Breast epithelium (tissue), 4 donors: ENCODE data around the gene ARHGEF12. TPM values are rescaled to one million over a fixed set of nuclear protein-coding genes. Genes with fewer than 3 reads are reported as not detected.

ENCODE experiments used
- DNase-seq, 2 donors: peaks; one replicate each; pipeline ENCODE4 v3.0.0-alpha.2; 2019; ENCODE audit warnings: low spot score in 2 of 2
- H3K27ac ChIP-seq, 2 donors: fragments of 200-600 bp; sonication (generic) in 1 of 2; one replicate each; pipeline ENCODE4 v1.5.1; 2016 to 2019; ENCODE audit warnings: mild to moderate bottlenecking in 1 of 2
- H3K27me3 ChIP-seq, 2 donors: fragments of 200-600 bp; sonication (generic) in 1 of 2; one replicate each; pipeline versions ENCODE4 v1.5.1 to v1.6.0; 2017 to 2019; ENCODE audit warnings: control low read depth in 1 of 2, mild to moderate bottlenecking in 1 of 2
- H3K36me3 ChIP-seq: fragments of 200-600 bp; one replicate; pipeline ENCODE4 v1.5.1; 2019
- H3K4me1 ChIP-seq, 2 donors: fragments of 200-600 bp; sonication (generic); one replicate each; pipeline ENCODE4 v1.5.1; 2016 to 2019; ENCODE audit warnings: control low read depth in 1 of 2
- H3K4me3 ChIP-seq, 3 donors: fragments of 200-600 bp; sonication (generic); 1 replicate in 2 of 3; 2 replicates in 1 of 3; pipeline ENCODE4 v1.5.1; 2016 to 2019; ENCODE audit warnings: mild to moderate bottlenecking in 3 of 3, moderate library complexity in 2 of 3
- H3K9me3 ChIP-seq, 2 donors: fragments of 200-600 bp; sonication (generic) in 1 of 2; one replicate each; pipeline ENCODE4 v1.5.1; 2016 to 2019; ENCODE audit warnings: control low read depth in 1 of 2
- POLR2A ChIP-seq: fragments of 450-650 bp; IDR thresholded peaks from one replicate; pipeline ENCODE4 v1.6.1; 2016; ENCODE audit warnings: antibody characterized with exemption, mild to moderate bottlenecking, moderate library complexity
- POLR2AphosphoS5 ChIP-seq, 3 donors: sonication (generic); formaldehyde crosslinking; IDR thresholded peaks; one replicate each; pipeline ENCODE4 v1.6.1; 2017; ENCODE audit warnings: antibody characterized with exemption in 3 of 3
- intact Hi-C: fragments of 100-400 bp; cut with DNase I; formaldehyde crosslinking; loops from one replicate; pipeline ENCODE4 v1.15.1; 2023; ENCODE audit warnings: low total_unique reads
- total RNA-seq, 3 donors: library from RNA; depleted of rRNA; stranded (reverse); fragments of >200 nt; gene quantifications; one replicate each; pipeline ENCODE4 v1.1.0, GENCODE V29; 2016
- TF ChIP-seq, protein P1 (sequence below), 3 donors: fragments of 450-650 bp; IDR thresholded peaks; one replicate each; pipeline ENCODE4 v1.5.1; 2016 to 2017; ENCODE audit warnings: antibody characterized with exemption in 3 of 3, mild to moderate bottlenecking in 3 of 3, moderate library complexity in 3 of 3

Gene ARHGEF12
- total RNA-seq, 3 donors from 2014 or later, result 83.4 to 192 (median 145) TPM

DNA sequence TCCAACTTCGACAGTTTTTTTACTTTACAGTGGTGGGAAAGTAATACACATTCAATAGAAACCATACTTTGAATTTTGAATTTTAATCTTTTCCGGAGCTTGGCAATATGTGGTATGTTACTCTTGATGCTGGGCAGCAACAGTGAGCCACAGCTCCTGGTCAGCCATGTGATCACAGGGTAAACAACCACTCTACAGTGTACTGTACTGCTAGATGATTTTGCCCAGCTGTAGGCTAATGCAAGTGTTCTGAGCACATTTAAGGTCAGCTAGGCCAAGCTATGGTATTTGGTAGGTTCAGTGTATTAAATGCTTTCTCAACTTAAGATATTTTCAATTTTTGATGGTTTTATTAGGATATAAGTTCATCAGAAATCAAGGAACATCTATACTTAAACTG is 126.6 kb downstream of the ARHGEF12 start:
- H3K9me3 ChIP-seq, result no peaks in the 10 kb centered on the region
- intact Hi-C loops, result no loop called here
- TF ChIP-seq POLR2AphosphoS5 (IDR thresholded peaks at IDR 0.05) (no peak), POLR2A (no peak)
- TF ChIP-seq, protein P1, sequence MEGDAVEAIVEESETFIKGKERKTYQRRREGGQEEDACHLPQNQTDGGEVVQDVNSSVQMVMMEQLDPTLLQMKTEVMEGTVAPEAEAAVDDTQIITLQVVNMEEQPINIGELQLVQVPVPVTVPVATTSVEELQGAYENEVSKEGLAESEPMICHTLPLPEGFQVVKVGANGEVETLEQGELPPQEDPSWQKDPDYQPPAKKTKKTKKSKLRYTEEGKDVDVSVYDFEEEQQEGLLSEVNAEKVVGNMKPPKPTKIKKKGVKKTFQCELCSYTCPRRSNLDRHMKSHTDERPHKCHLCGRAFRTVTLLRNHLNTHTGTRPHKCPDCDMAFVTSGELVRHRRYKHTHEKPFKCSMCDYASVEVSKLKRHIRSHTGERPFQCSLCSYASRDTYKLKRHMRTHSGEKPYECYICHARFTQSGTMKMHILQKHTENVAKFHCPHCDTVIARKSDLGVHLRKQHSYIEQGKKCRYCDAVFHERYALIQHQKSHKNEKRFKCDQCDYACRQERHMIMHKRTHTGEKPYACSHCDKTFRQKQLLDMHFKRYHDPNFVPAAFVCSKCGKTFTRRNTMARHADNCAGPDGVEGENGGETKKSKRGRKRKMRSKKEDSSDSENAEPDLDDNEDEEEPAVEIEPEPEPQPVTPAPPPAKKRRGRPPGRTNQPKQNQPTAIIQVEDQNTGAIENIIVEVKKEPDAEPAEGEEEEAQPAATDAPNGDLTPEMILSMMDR (IDR thresholded peaks at IDR 0.05), result no peak
- H3K27me3 ChIP-seq, result no peaks in the 10 kb centered on the region
- no peaks in the 10 kb centered on the region for H3K4me1 ChIP-seq
- no peak for DNase-seq
- peaks cover 13% of the 10 kb centered on the region for H3K36me3 ChIP-seq
- no peak overlapping the region for H3K4me3 ChIP-seq
- H3K27ac ChIP-seq, result no peak overlapping the region

DNA sequence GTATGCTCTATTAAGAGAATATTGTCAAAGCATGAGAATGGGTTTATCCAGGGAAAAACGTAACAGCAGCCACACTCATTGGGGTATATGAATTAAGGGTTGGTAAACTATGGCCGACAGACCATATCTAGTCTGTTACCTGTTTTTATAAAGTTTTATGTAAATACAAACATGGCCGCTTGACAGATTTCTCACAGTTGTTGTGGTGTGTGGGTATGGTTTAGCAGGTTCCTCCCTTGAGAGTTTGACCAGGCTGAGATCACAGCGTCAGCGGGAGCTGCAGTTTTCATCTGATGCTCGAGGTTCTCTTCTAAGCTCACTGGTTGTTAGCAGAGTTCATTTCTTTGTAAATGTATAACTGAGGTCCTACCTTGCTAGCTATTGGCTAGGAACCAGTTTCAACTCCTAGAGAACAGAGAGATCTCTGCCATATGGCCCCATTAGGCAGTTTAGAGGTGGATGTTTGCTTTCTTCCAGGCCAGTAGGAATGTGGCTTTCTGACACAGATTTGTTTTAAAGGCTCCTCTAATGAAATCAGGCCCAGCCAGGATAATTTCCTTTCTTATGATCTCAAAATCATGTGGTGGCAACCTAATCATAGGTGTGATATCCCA is 129.8 kb downstream of the ARHGEF12 start:
- Histone ChIP-seq H3K27me3 (no peaks in the 10 kb centered on the region), H3K9me3 (no peaks in the 10 kb centered on the region), H3K4me3 (no peak overlapping the region), H3K27ac (no peak overlapping the region), H3K36me3 (peaks cover 8% of the 10 kb centered on the region), H3K4me1 (no peaks in the 10 kb centered on the region)
- intact Hi-C loops, result no loop called here
- no peak for DNase-seq
- TF ChIP-seq, protein P1 (IDR thresholded peaks at IDR 0.05), result no peak
- TF ChIP-seq POLR2A, result no peak
- no peak for TF ChIP-seq POLR2AphosphoS5 (IDR thresholded peaks at IDR 0.05)

DNA sequence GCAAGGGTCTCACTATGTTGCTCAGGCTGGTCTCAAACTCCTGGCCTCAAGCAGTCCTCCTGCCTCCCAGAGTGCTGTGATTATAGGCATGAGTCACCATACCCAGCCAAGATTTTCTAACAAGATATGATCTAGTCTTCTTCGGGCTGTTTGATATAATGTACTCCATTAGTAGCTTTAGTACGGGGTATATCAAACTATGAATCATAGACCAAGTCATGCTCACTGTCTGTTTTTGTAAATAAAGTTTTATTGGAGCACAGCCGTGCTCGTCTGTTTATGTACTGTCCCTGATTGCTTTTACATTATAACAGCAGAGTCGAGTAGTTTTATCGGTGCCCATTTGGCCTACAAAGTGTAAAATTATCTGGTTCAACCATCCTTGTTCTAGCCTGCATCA is 131.4 kb downstream of the ARHGEF12 start:
- Histone ChIP-seq H3K27me3 (no peaks in the 10 kb centered on the region), H3K36me3 (peaks cover 4% of the 10 kb centered on the region), H3K27ac (no peak overlapping the region), H3K4me1 (no peaks in the 10 kb centered on the region), H3K9me3 (no peaks in the 10 kb centered on the region), H3K4me3 (no peak overlapping the region)
- intact Hi-C loops, result no loop called here
- TF ChIP-seq, protein P1 (IDR thresholded peaks at IDR 0.05), result no peak
- TF ChIP-seq POLR2A (no peak), POLR2AphosphoS5 (IDR thresholded peaks at IDR 0.05) (no peak)
- DNase-seq, result no peak

DNA sequence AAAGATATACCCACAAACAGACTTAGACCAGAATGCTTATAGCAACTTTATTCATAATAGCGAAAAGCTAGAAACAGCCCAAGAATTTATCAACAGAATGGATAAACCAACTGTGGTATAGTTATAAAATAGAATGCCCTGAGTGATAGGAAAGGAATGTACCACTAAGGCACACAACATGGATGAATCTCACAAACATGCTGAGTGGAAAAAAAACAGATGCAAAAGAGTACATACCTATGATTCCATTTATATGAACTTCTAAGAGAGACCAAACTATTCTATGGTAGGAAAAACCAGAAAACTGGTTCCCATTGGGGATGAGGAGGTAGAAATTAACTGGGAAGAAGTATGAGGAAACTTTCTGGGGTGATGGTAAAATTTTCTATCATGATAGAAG is 134.9 kb downstream of the ARHGEF12 start:
- no peak for DNase-seq
- no peak overlapping the region for H3K4me3 ChIP-seq
- H3K27me3 ChIP-seq, result no peaks in the 10 kb centered on the region
- no peak overlapping the region for H3K27ac ChIP-seq
- intact Hi-C loops, result no loop called here
- TF ChIP-seq POLR2A (no peak), POLR2AphosphoS5 (IDR thresholded peaks at IDR 0.05) (no peak)
- TF ChIP-seq, protein P1 (IDR thresholded peaks at IDR 0.05), result no peak
- H3K4me1 ChIP-seq, result no peaks in the 10 kb centered on the region
- peaks cover 9% of the 10 kb centered on the region for H3K36me3 ChIP-seq
- no peaks in the 10 kb centered on the region for H3K9me3 ChIP-seq

DNA sequence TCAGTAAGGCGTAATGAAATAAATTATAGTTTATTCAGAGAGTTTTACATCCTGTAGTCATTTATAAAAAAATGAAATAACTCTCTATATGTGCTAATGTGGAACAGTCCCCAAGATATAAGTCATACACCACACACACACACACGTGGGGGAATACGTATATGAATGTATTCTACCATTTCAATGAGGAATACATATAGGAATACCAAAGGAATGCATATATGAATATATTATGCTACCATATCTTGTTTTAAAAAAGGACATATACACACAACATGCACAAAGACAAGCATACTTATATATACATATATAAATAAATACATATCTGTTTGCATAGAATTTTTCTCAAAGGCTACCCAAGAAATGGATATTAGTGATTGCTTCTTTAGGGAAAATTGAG is 135.8 kb downstream of the ARHGEF12 start:
- H3K4me1 ChIP-seq, result no peaks in the 10 kb centered on the region
- H3K36me3 ChIP-seq, result peaks cover 6% of the 10 kb centered on the region
- H3K27ac ChIP-seq, result no peak overlapping the region
- H3K9me3 ChIP-seq, result no peaks in the 10 kb centered on the region
- no peak overlapping the region for H3K4me3 ChIP-seq
- TF ChIP-seq, protein P1 (IDR thresholded peaks at IDR 0.05), result no peak
- TF ChIP-seq POLR2A, result no peak
- TF ChIP-seq POLR2AphosphoS5 (IDR thresholded peaks at IDR 0.05), result no peak
- intact Hi-C loops, result no loop called here
- no peak for DNase-seq
- H3K27me3 ChIP-seq, result no peaks in the 10 kb centered on the region
